IPS-11a (cell line): ENCODE results near the gene HOXD1.

ENCODE experiments used
- H3K4me3 ChIP-seq: one replicate; pipeline ENCODE4 v1.5.1; 2013; ENCODE audit warnings: low read depth, low read length, control low read depth

The HOXD1 gene

GRCh38 chr2:176234940-176235339 is 46.5 kb downstream of the HOXD1 start:
- H3K4me3 ChIP-seq = no peak overlapping the region

GRCh38 chr2:176237456-176237855 is 49.0 kb downstream of the HOXD1 start:
- H3K4me3 ChIP-seq = no peak overlapping the region

DNA sequence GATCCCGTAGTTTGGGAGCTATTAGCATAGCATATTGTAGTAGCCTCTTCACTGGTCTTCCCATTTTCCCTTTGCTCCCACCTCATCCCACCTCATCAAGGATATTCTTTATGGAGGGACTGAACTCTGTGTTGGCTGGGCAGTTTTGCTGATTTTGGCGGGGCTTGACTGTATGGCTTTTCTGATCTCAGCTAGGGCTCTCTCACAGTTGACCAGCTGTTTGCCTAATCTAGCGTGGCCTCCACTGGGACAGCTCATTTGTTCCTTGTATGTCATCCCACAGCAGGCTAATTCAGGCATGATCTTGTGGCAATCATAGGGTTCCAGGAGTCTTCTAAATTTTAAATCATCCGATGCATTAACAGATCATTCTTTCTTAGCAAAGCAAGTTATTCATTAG is 50.6 kb downstream of the HOXD1 start:
- H3K4me3 ChIP-seq = no peak overlapping the region

GRCh38 chr2:176240301-176240700 is 51.8 kb downstream of the HOXD1 start:
- no peak overlapping the region for H3K4me3 ChIP-seq
